Gastrocnemius medialis (tissue), 4 donors: ENCODE results near the gene SLC6A2. TPM values are rescaled to one million over a fixed set of nuclear protein-coding genes. Genes with fewer than 3 reads are reported as not detected.
A peak's percentile ranks its signal among the peaks of the same experiment; 100 is the strongest.

Experiments
- ATAC-seq, 2 donors: fragments of 150-250 bp; one replicate each; pipeline ENCODE4 v1.9.1; 2016
- DNase-seq, 2 donors: peaks; one replicate each; pipeline ENCODE4 v3.0.0-alpha.2; 2019
- H3K27ac ChIP-seq, 4 donors: fragments of 200-600 bp; sonication (generic); 1 replicate in 1 of 4; 2 replicates in 3 of 4; pipeline ENCODE4 v1.5.1; 2016 to 2018; ENCODE audit warnings: mild to moderate bottlenecking in 2 of 4, moderate library complexity in 1 of 4
- H3K27me3 ChIP-seq, 3 donors: fragments of 200-600 bp; sonication (generic) in 2 of 3; 1 replicate in 1 of 3; 2 replicates in 2 of 3; pipeline versions ENCODE4 v1.5.1 to v1.6.0; 2016 to 2019; ENCODE audit warnings: mild to moderate bottlenecking in 1 of 3, moderate library complexity in 1 of 3
- H3K36me3 ChIP-seq, 2 donors: fragments of 200-600 bp; sonication (generic) in 1 of 2; one replicate each; pipeline ENCODE4 v1.5.1; 2017 to 2018
- H3K4me1 ChIP-seq, 2 donors: fragments of 200-600 bp; sonication (generic) in 1 of 2; one replicate each; pipeline ENCODE4 v1.5.1; 2016 to 2017; ENCODE audit warnings: mild to moderate bottlenecking in 2 of 2
- H3K4me3 ChIP-seq, 4 donors: fragments of 200-600 bp; sonication (generic) in 3 of 4; 1 replicate in 1 of 4; 2 replicates in 3 of 4; pipeline ENCODE4 v1.5.1; 2016 to 2019; ENCODE audit warnings: mild to moderate bottlenecking in 2 of 4
- H3K9me3 ChIP-seq, 3 donors: fragments of 200-600 bp; sonication (generic) in 2 of 3; 1 replicate in 1 of 3; 2 replicates in 2 of 3; pipeline ENCODE4 v1.5.1; 2016 to 2019
- POLR2A ChIP-seq, 2 donors: fragments of 450-650 bp; IDR thresholded peaks; one replicate each; pipeline ENCODE4 v1.6.1; 2017; ENCODE audit warnings: antibody characterized with exemption in 2 of 2, mild to moderate bottlenecking in 2 of 2, moderate library complexity in 2 of 2
- in situ Hi-C, 4 donors: fragments of 200-750 bp; cut with MboI; loops; one replicate each; pipeline versions ENCODE4 v1.15.0 to v1.8.0; 2017; ENCODE audit warnings: low sequenced_read_pairs in 4 of 4
- intact Hi-C: fragments of 100-400 bp; cut with DNase I; formaldehyde crosslinking; loops from one replicate; pipeline ENCODE4 v1.15.1; 2023; ENCODE audit warnings: low total_unique reads
- total RNA-seq, 4 donors: library from RNA; depleted of rRNA; stranded (reverse); fragments of >200 nt; gene quantifications; one replicate each; pipeline versions ENCODE4 v1.1.0 to v1.2.3, GENCODE V29; 2016
- TF ChIP-seq, protein P1 (sequence below), 5 experiments: fragments of 450-650 bp in 3 of 5; fragments of 200-600 bp in 2 of 5; sonication (generic) in 2 of 5; IDR thresholded peaks in 4 of 5; conservative IDR thresholded peaks in 1 of 5; 1 replicate in 4 of 5; 2 replicates in 1 of 5; pipeline ENCODE4 v1.5.1; 2016 to 2019; ENCODE audit warnings: antibody characterized with exemption in 5 of 5, mild to moderate bottlenecking in 3 of 5, moderate library complexity in 3 of 5

The SLC6A2 gene
- total RNA-seq, 4 donors from 2014 or later: not detected

DNA sequence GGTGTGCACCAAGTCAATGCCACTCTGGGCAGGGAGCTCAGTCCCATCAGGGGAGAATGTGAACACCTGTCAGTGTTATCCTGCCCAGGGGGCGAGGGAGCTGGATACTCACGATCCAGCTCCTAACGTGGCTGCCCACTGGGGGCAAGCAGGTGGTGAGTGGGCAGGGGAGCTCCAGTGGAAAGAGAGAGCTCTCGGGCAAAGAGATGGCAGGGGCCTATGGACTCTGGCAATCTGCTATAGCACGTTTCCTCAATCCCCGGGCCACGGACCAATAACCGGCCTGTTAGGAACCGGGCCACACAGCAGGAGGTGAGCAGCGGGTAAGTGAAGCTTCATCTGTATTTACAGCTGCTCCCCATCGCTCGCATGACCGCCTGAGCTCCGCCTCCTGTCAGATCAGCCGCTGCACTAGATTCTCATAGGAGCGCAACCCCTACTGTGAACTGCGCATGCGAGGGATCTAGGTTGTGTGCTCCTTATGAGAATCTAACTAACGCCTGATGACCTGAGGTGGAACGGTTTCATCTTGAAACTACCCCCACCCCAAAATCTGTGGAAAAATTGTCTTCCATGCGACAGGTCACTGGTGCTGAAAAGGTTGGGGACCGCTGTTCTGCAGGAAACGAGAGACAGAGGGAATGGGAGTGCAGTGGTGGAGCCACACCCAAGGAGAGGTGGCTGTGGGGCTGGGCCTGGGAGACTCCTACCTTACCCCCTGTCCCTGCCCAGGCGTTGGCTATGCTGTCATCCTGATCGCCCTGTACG is 15.6 kb downstream of the SLC6A2 start:
- Histone ChIP-seq H3K9me3 (no peaks in the 10 kb centered on the region), H3K36me3 (no peaks in the 10 kb centered on the region), H3K4me3 (no peak overlapping the region), H3K27me3 (no peaks in the 10 kb centered on the region), H3K4me1 (peaks cover 4 to 18% of the 10 kb centered on the region in 2 donors), H3K27ac (no peak overlapping the region)
- in situ Hi-C loops (no loop called here), intact Hi-C loops (loop anchor here (10.0 kb wide), 2 partner anchors 287 to 1967 kb away; partner anchors contain the start of genes FTO and RPGRIP1L)
- ATAC-seq (no peak), DNase-seq (no peak)
- TF ChIP-seq POLR2A (IDR thresholded peaks at IDR 0.05): no peak
- TF ChIP-seq, protein P1, sequence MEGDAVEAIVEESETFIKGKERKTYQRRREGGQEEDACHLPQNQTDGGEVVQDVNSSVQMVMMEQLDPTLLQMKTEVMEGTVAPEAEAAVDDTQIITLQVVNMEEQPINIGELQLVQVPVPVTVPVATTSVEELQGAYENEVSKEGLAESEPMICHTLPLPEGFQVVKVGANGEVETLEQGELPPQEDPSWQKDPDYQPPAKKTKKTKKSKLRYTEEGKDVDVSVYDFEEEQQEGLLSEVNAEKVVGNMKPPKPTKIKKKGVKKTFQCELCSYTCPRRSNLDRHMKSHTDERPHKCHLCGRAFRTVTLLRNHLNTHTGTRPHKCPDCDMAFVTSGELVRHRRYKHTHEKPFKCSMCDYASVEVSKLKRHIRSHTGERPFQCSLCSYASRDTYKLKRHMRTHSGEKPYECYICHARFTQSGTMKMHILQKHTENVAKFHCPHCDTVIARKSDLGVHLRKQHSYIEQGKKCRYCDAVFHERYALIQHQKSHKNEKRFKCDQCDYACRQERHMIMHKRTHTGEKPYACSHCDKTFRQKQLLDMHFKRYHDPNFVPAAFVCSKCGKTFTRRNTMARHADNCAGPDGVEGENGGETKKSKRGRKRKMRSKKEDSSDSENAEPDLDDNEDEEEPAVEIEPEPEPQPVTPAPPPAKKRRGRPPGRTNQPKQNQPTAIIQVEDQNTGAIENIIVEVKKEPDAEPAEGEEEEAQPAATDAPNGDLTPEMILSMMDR (IDR thresholded peaks at IDR 0.05 in 4 of 5, conservative IDR thresholded peaks at IDR 0.05 in 1 of 5): no peak

DNA sequence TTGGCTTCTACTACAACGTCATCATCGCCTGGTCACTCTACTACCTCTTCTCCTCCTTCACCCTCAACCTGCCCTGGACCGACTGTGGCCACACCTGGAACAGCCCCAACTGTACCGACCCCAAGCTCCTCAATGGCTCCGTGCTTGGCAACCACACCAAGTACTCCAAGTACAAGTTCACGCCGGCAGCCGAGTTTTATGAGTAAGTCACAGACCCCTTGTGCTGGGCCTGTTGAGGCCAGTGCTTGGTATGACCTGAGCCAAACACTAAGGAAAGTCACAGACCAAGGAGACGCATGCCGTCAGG is 16.1 kb downstream of the SLC6A2 start:
- intact Hi-C loops: loop anchor here (10.0 kb wide), 2 partner anchors 287 to 1967 kb away; partner anchors contain the start of genes FTO and RPGRIP1L
- H3K9me3 ChIP-seq: no peaks in the 10 kb centered on the region
- no peak overlapping the region for H3K4me3 ChIP-seq
- in situ Hi-C loops: no loop called here
- no peaks in the 10 kb centered on the region for H3K27me3 ChIP-seq
- H3K36me3 ChIP-seq: no peaks in the 10 kb centered on the region
- ATAC-seq (no peak), DNase-seq (no peak)
- TF ChIP-seq, protein P1 (IDR thresholded peaks at IDR 0.05 in 4 of 5, conservative IDR thresholded peaks at IDR 0.05 in 1 of 5): no peak
- TF ChIP-seq POLR2A (IDR thresholded peaks at IDR 0.05): no peak
- no peak overlapping the region for H3K27ac ChIP-seq
- H3K4me1 ChIP-seq: peaks cover 4 to 18% of the 10 kb centered on the region in 2 donors

DNA sequence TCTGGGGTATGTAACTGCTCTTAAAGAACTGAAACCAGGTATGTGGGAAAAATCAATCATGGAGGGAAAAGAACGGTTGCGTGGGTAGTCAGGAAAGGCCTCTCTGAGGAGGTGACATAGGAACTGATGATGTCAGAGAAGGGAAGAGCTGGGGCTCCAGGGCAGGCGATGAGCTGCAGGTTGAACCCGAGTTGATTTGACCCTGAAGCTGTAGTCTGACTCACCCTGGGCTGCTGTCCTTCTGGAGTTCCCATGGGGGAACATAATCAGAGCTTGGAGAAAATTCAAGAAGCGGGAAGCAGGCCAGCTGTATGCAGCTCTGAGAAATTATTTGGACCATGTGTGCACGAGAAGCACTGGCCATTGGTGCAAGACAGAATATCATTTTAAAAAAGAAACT is 16.7 kb downstream of the SLC6A2 start:
- no peaks in the 10 kb centered on the region for H3K36me3 ChIP-seq
- in situ Hi-C loops (no loop called here), intact Hi-C loops (loop anchor here (10.0 kb wide), 2 partner anchors 288 to 1968 kb away; partner anchors contain the start of genes FTO and RPGRIP1L)
- peaks cover 4 to 18% of the 10 kb centered on the region in 2 donors for H3K4me1 ChIP-seq
- ATAC-seq (peak; percentile 40 to 47), DNase-seq (peak; percentile 28 to 43)
- no peak overlapping the region for H3K4me3 ChIP-seq
- H3K9me3 ChIP-seq: no peaks in the 10 kb centered on the region
- TF ChIP-seq, protein P1 (IDR thresholded peaks at IDR 0.05 in 4 of 5, conservative IDR thresholded peaks at IDR 0.05 in 1 of 5): no peak
- TF ChIP-seq POLR2A (IDR thresholded peaks at IDR 0.05): no peak
- H3K27me3 ChIP-seq: no peaks in the 10 kb centered on the region
- no peak overlapping the region for H3K27ac ChIP-seq

DNA sequence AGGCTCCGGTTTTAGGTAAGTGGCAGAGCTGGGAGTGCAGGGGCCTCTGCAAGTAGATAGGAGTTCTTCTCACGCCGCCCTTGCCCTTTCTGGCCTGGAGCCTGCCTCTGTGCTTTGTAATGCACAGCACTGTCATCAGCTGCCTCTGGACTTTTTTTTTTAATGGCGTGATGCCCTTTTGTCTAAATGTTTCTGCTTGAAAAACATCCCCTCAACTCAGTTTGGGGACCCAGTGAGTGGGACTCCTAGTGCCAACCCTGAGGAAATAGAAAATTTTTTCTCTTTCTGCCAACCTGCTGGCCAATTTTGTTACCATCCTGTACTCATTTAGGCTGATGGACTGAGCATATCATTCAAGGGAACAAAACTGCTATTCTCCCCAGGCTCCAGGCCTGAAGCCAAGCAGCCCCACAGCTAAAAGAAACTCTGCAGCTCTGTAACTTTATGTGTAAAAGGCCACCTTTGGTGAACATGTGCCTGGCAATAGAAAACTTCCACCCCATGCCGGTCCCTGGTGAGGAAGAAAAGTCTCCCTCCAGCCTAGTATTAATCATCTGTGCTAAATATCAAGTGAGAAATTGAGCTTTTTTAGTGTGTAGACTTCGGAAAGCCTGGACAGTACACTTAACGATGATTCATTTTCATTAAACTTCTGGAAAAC is 22.5 kb downstream of the SLC6A2 start:
- no peaks in the 10 kb centered on the region for H3K9me3 ChIP-seq
- H3K27ac ChIP-seq: no peak overlapping the region
- intact Hi-C loops (loop anchor here (10.0 kb wide), 2 partner anchors 293 to 1973 kb away; partner anchors contain the start of genes FTO and RPGRIP1L), in situ Hi-C loops (no loop called here)
- H3K36me3 ChIP-seq: no peaks in the 10 kb centered on the region
- no peak overlapping the region for H3K4me3 ChIP-seq
- DNase-seq (no peak), ATAC-seq (no peak)
- peaks cover 0 to 4% of the 10 kb centered on the region in 2 donors for H3K4me1 ChIP-seq
- no peaks in the 10 kb centered on the region for H3K27me3 ChIP-seq
- TF ChIP-seq, protein P1 (IDR thresholded peaks at IDR 0.05 in 4 of 5, conservative IDR thresholded peaks at IDR 0.05 in 1 of 5): no peak
- no peak for TF ChIP-seq POLR2A (IDR thresholded peaks at IDR 0.05)
